Calu3 (cell line): ENCODE data around the gene MBNL1. TPM values are rescaled to one million over a fixed set of nuclear protein-coding genes. Genes with fewer than 3 reads are reported as not detected.

Experiments used
- BruUV-seq: library from RNA; stranded (reverse); fragments of 400-500 nt; replicated peaks from 2 replicates; lab custom pipeline; 2021; lab: Mats Ljungman, UMichigan
- CTCF ChIA-PET: fragments of 300-600 bp; sonication (Branson Sonifier 250); formaldehyde crosslinking; loops from one replicate; lab custom pipeline; 2022; ENCODE audit warnings: antibody characterized with exemption; lab: Charles Lee
- DNase-seq: peaks from one replicate; pipeline ENCODE4 v3.0.0; 2022
- H3K27ac Mint-ChIP-seq: one replicate; pipeline ENCODE4 v1.8.0; 2022; ENCODE audit warnings: mixed read lengths; ENCODE audit not compliant: unreplicated experiment
- H3K27me3 Mint-ChIP-seq: one replicate; pipeline ENCODE4 v1.8.0; 2022; ENCODE audit warnings: mixed read lengths; ENCODE audit not compliant: unreplicated experiment
- H3K36me3 Mint-ChIP-seq: one replicate; pipeline ENCODE4 v1.8.0; 2022; ENCODE audit warnings: mild to moderate bottlenecking, moderate library complexity, mixed read lengths; ENCODE audit not compliant: insufficient read depth, unreplicated experiment
- H3K4me1 Mint-ChIP-seq: one replicate; pipeline ENCODE4 v1.8.0; 2022; ENCODE audit warnings: mild to moderate bottlenecking, low read depth, mixed read lengths; ENCODE audit not compliant: unreplicated experiment
- H3K4me3 Mint-ChIP-seq: one replicate; pipeline ENCODE4 v1.8.0; 2022; ENCODE audit warnings: mild to moderate bottlenecking, low read depth, moderate library complexity, mixed read lengths; ENCODE audit not compliant: unreplicated experiment
- H3K9me3 Mint-ChIP-seq: one replicate; pipeline ENCODE4 v1.8.0; 2022; ENCODE audit warnings: low read depth, mixed read lengths; ENCODE audit not compliant: unreplicated experiment
- CTCF ChIP-seq: fragments of 200-600 bp; IDR thresholded peaks from one replicate; pipeline ENCODE4 v1.8.0; 2022; ENCODE audit warnings: antibody characterized with exemption; ENCODE audit not compliant: unreplicated experiment
- intact Hi-C: fragments of 100-400 bp; cut with micrococcal nuclease; formaldehyde crosslinking; loops from one replicate; pipeline ENCODE4 v1.10.0; 2022; ENCODE audit not compliant: unreplicated experiment
- total RNA-seq: library from RNA; stranded (reverse); gene quantifications from 2 replicates; pipeline ENCODE4 v1.2.3, GENCODE V29; 2022

MBNL1 gene
- total RNA-seq, 1 experiment from 2014 or later, result 183 TPM

GRCh38 chr3:152488449-152488848, 219.7 kb downstream of the MBNL1 start:
- no peaks in the 10 kb centered on the region for H3K27me3 Mint-ChIP-seq
- H3K27ac Mint-ChIP-seq, result no peak overlapping the region
- CTCF ChIA-PET, result no interaction called here
- no peaks in the 10 kb centered on the region for H3K36me3 Mint-ChIP-seq
- H3K4me1 Mint-ChIP-seq, result no peaks in the 10 kb centered on the region
- no peak overlapping the region for H3K4me3 Mint-ChIP-seq
- no TSS peak for BruUV-seq
- TF ChIP-seq CTCF, result no peak
- H3K9me3 Mint-ChIP-seq, result no peaks in the 10 kb centered on the region
- DNase-seq, result no peak
- intact Hi-C loops, result no loop called here

- BruUV-seq, result no TSS peak
- Mint-ChIP-seq H3K9me3 (no peaks in the 10 kb centered on the region), H3K27me3 (no peaks in the 10 kb centered on the region), H3K27ac (no peak overlapping the region), H3K4me3 (no peak overlapping the region), H3K4me1 (no peaks in the 10 kb centered on the region), H3K36me3 (no peaks in the 10 kb centered on the region)
- TF ChIP-seq CTCF, result no peak
- DNase-seq, result no peak
- CTCF ChIA-PET, result no interaction called here
- intact Hi-C loops, result no loop called here
Measured at GRCh38 chr3:152491922-152492321, 223.2 kb downstream of the MBNL1 start.

GRCh38 chr3:152496286-152496685, 227.6 kb downstream of the MBNL1 start:
- Mint-ChIP-seq H3K27me3 (no peaks in the 10 kb centered on the region), H3K4me3 (no peak overlapping the region), H3K4me1 (no peaks in the 10 kb centered on the region), H3K9me3 (no peaks in the 10 kb centered on the region), H3K36me3 (no peaks in the 10 kb centered on the region), H3K27ac (no peak overlapping the region)
- BruUV-seq, result no TSS peak
- CTCF ChIA-PET, result interaction anchor here (1.3 kb wide), 1 partner anchor 11 kb away, joined by 3 read pairs; no protein-coding TSS in a partner anchor
- no peak for DNase-seq
- intact Hi-C loops, result no loop called here
- no peak for TF ChIP-seq CTCF

- Mint-ChIP-seq H3K9me3 (no peaks in the 10 kb centered on the region), H3K4me3 (no peak overlapping the region), H3K27ac (no peak overlapping the region), H3K36me3 (no peaks in the 10 kb centered on the region), H3K4me1 (no peaks in the 10 kb centered on the region), H3K27me3 (no peaks in the 10 kb centered on the region)
- TF ChIP-seq CTCF, result no peak
- DNase-seq, result no peak
- no TSS peak for BruUV-seq
- intact Hi-C loops, result no loop called here
- CTCF ChIA-PET, result interaction anchor here (1.3 kb wide), 1 partner anchor 11 kb away, joined by 3 read pairs; no protein-coding TSS in a partner anchor
Measured at GRCh38 chr3:152496716-152497115, 228.0 kb downstream of the MBNL1 start.
